SH-SY5Y (cell line): Measurements from ENCODE around the gene OSBPL5.

Experiments
- GATA2 ChIP-seq: IDR thresholded peaks from 2 replicates; pipeline ENCODE4 v1.6.1; 2011; ENCODE audit warnings: mild to moderate bottlenecking, low read depth, low read length
- GATA3 ChIP-seq: IDR thresholded peaks from 2 replicates; pipeline ENCODE4 v1.6.1; 2011; ENCODE audit warnings: low read depth, mild to moderate bottlenecking, low read length, moderate library complexity

GRCh38 chr11:3077846-3078440 lies 87.2 kb downstream of the OSBPL5 start:
- no peak for TF ChIP-seq GATA3
- TF ChIP-seq GATA2, result no peak
